ENCODE data around the gene ZPR1. TPM values are rescaled to one million over a fixed set of nuclear protein-coding genes. Genes with fewer than 3 reads are reported as not detected.
"Not testable (repeated sequence)": the region's sequence is repeated elsewhere in the genome, so short reads cannot be mapped to it uniquely, and the experiment has no call there.

Gene ZPR1
- 70.7 and 71.9 TPM in 2 replicates for total RNA-seq (2014; rRNA removed; shearing (Covaris generic))
- 48.6 and 67.8 TPM in 2 replicates for polyA plus RNA-seq (2015; cell fraction: cytosol; rRNA removed)
- polyA plus RNA-seq (2015; cell fraction: nucleus; rRNA removed) = 29.7 and 59.2 TPM in 2 replicates

- in situ Hi-C loops (cut with HindIII; ENCODE audit: low pct_unique_long_range_greater_than_20kb, low sequenced_read_pairs) = no loop called here
- DNase-seq (ENCODE audit: low read depth, low spot score) = peak; percentile 49
These were observed at the start of gene ZPR1 for GRCh38 chr11:116787786-116788486. ZPR1 (minus strand) TSS chr11:116788023; CDS start chr11:116787990, 33 bp downstream.

- DNase-seq (ENCODE audit: low read depth, low spot score) = no peak
- in situ Hi-C loops (cut with HindIII; ENCODE audit: low pct_unique_long_range_greater_than_20kb, low sequenced_read_pairs) = no loop called here
These were observed 48.8 kb upstream of the ZPR1 start for GRCh38 chr11:116836632-116836991.

- in situ Hi-C loops (cut with HindIII; ENCODE audit: low pct_unique_long_range_greater_than_20kb, low sequenced_read_pairs) = no loop called here
- peak; percentile 85 for DNase-seq (ENCODE audit: low read depth, low spot score)
These were observed 48.2 kb upstream of the ZPR1 start for GRCh38 chr11:116835791-116836631.

GRCh38 chr11:116835042-116835772, 47.4 kb upstream of the ZPR1 start:
- DNase-seq (ENCODE audit: low read depth, low spot score) = no peak
- in situ Hi-C loops (cut with HindIII; ENCODE audit: low pct_unique_long_range_greater_than_20kb, low sequenced_read_pairs) = no loop called here

- in situ Hi-C loops (cut with HindIII; ENCODE audit: low pct_unique_long_range_greater_than_20kb, low sequenced_read_pairs); DNase-seq (ENCODE audit: low read depth, low spot score): not testable (repeated sequence)
These were observed 46.8 kb upstream of the ZPR1 start for GRCh38 chr11:116834535-116835041.

- in situ Hi-C loops (cut with HindIII; ENCODE audit: low pct_unique_long_range_greater_than_20kb, low sequenced_read_pairs) = no loop called here
These were observed 46.2 kb upstream of the ZPR1 start for GRCh38 chr11:116833816-116834534.

GRCh38 chr11:116833491-116833815, 45.6 kb upstream of the ZPR1 start:
- no peak for DNase-seq (ENCODE audit: low read depth, low spot score)
- in situ Hi-C loops (cut with HindIII; ENCODE audit: low pct_unique_long_range_greater_than_20kb, low sequenced_read_pairs) = no loop called here

More at GRCh38 chr11:116833816-116834534, 46.2 kb upstream of the ZPR1 start:
- no peak for DNase-seq (ENCODE audit: low read depth, low spot score)

GRCh38 chr11:116832350-116833290, 44.8 kb upstream of the ZPR1 start:
- no peak for DNase-seq (ENCODE audit: low read depth, low spot score)
- in situ Hi-C loops (cut with HindIII; ENCODE audit: low pct_unique_long_range_greater_than_20kb, low sequenced_read_pairs) = no loop called here

GRCh38 chr11:116831790-116832349, 44.0 kb upstream of the ZPR1 start:
- in situ Hi-C loops (cut with HindIII; ENCODE audit: low pct_unique_long_range_greater_than_20kb, low sequenced_read_pairs) = no loop called here
- no peak for DNase-seq (ENCODE audit: low read depth, low spot score)

GRCh38 chr11:116830184-116830912, 42.5 kb upstream of the ZPR1 start:
- DNase-seq (ENCODE audit: low read depth, low spot score) = no peak
- in situ Hi-C loops (cut with HindIII; ENCODE audit: low pct_unique_long_range_greater_than_20kb, low sequenced_read_pairs) = no loop called here

GRCh38 chr11:116829525-116830183, 41.8 kb upstream of the ZPR1 start, which contains the start of gene APOC3:
APOC3 (plus strand) TSS chr11:116829907; CDS start chr11:116830583, 676 bp downstream.
- no peak for DNase-seq (ENCODE audit: low read depth, low spot score)

GRCh38 chr11:116828632-116829524, 41.1 kb upstream of the ZPR1 start:
- in situ Hi-C loops (cut with HindIII; ENCODE audit: low pct_unique_long_range_greater_than_20kb, low sequenced_read_pairs) = no loop called here
- no peak for DNase-seq (ENCODE audit: low read depth, low spot score)

More at GRCh38 chr11:116829525-116830183, 41.8 kb upstream of the ZPR1 start, which contains the start of gene APOC3:
- in situ Hi-C loops (cut with HindIII; ENCODE audit: low pct_unique_long_range_greater_than_20kb, low sequenced_read_pairs) = no loop called here

- in situ Hi-C loops (cut with HindIII; ENCODE audit: low pct_unique_long_range_greater_than_20kb, low sequenced_read_pairs) = no loop called here
- DNase-seq (ENCODE audit: low read depth, low spot score) = no peak
These were observed 39.6 kb upstream of the ZPR1 start for GRCh38 chr11:116827461-116827860.
